HG03060 (cell line): ENCODE measurements around the gene SHROOM3.

Experiments
- ATAC-seq: cut with Tn5 transposase; IDR thresholded peaks from one replicate; pipeline ENCODE4 v1.9.1; 2021; ENCODE audit warnings: low read depth, moderate number of reproducible peaks; ENCODE audit not compliant: unreplicated experiment

SHROOM3 gene

GRCh38 chr4:76758290-76758882 is 323.4 kb downstream of the SHROOM3 start:
- no peak for ATAC-seq

- no peak for ATAC-seq
Measured at GRCh38 chr4:76758996-76759395, 324.0 kb downstream of the SHROOM3 start.

GRCh38 chr4:76760193-76760592 is 325.2 kb downstream of the SHROOM3 start:
- ATAC-seq = no peak

GRCh38 chr4:76762137-76763130 is 327.4 kb downstream of the SHROOM3 start:
- no peak for ATAC-seq

- no peak for ATAC-seq
Measured at GRCh38 chr4:76764251-76764650, 329.2 kb downstream of the SHROOM3 start.

GRCh38 chr4:76765473-76766183 is 330.6 kb downstream of the SHROOM3 start:
- peak; percentile 80 for ATAC-seq

- ATAC-seq = no peak
Measured at GRCh38 chr4:76767983-76768382, 333.0 kb downstream of the SHROOM3 start.

GRCh38 chr4:76772498-76773106 is 337.6 kb downstream of the SHROOM3 start:
- peak; percentile 60 for ATAC-seq

GRCh38 chr4:76773766-76774165 is 338.7 kb downstream of the SHROOM3 start:
- no peak for ATAC-seq

GRCh38 chr4:76779740-76780459 is 344.9 kb downstream of the SHROOM3 start:
- ATAC-seq = no peak

GRCh38 chr4:76780781-76781697 is 346.0 kb downstream of the SHROOM3 start:
- ATAC-seq = no peak

GRCh38 chr4:76781698-76782595 is 346.9 kb downstream of the SHROOM3 start:
- peak; percentile 48 for ATAC-seq

GRCh38 chr4:76782837-76783236 is 347.8 kb downstream of the SHROOM3 start:
- ATAC-seq = no peak

GRCh38 chr4:76783836-76784235 is 348.8 kb downstream of the SHROOM3 start:
- ATAC-seq = no peak

- ATAC-seq = no peak
Measured at GRCh38 chr4:76784237-76784636, 349.2 kb downstream of the SHROOM3 start.

- ATAC-seq = no peak
Measured at GRCh38 chr4:76787898-76788297, 352.9 kb downstream of the SHROOM3 start.

- no peak for ATAC-seq
Measured at GRCh38 chr4:76790377-76790776, 355.3 kb downstream of the SHROOM3 start.

GRCh38 chr4:76791479-76791878 is 356.4 kb downstream of the SHROOM3 start:
- ATAC-seq = no peak
